Activated CD4-positive, CD25-positive, alpha-beta regulatory T cell (primary cell): ENCODE data around the gene ALK.

Experiments used
- DNase-seq, 4 experiments: peaks; one replicate each; lab custom pipeline; 2025; lab: John Stamatoyannopoulos, UW

The ALK gene

DNA sequence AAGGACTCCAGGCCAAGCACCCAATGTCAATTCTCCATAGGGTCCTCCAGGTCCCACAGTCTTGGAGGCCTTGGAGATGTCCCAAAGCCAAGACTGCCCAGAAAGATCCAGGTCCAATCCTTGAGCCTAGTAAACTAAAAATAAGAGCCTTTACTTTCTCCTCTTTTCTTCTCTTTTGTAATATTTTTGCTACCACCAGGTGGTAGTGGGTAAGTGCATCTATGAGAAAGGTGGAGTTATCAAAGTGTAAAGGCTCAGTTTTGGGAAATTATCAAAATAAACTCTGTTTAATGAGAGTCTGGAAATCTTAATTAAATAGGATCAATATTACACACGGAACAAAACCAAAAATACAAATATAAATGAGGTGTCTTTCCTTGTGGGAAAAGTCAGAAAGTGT is 276.4 kb downstream of the ALK start:
- no peak for DNase-seq

GRCh38 chr2:29643196-29643595 is 278.2 kb downstream of the ALK start:
- no peak for DNase-seq

- no peak for DNase-seq
These were observed 281.0 kb downstream of the ALK start for GRCh38 chr2:29640360-29640759.

- no peak for DNase-seq
These were observed 282.7 kb downstream of the ALK start for GRCh38 chr2:29638641-29639040.

DNA sequence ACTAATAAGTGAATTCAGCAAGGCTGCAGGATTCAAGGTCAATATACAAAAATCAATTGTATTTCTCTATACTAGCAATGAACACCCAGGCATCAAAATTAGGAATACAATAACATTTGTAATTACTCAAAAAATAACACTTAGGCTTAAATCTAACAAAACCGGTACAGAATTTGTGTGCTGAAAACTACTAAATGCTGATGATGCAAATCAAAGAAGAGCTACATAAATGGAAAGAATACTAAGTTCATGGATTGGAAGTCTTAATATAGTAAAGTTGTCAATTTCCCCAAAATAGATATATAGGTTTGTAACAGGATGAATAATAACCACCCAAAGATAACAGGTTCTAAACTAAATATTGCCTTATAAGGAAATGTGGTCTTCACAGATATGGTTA is 286.5 kb downstream of the ALK start:
- no peak for DNase-seq

DNA sequence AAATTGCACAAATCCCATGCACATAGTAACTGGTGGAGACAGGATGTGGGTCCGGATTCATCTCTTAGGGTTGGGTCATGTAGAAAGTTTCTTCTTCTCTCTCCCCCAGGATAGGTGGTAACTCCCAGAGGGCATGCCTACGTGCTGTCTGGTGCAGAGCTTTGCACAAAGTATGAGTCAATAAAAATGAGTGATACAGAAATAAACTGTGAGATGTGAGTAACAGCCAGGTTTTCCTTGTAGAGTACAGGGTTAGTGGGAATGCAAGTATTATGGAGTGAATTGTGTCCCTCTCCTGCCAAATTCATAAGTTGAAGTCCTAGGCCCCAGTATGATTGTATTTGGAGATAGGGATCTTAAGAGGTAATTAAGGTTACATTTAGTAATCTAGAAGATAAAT is 289.4 kb downstream of the ALK start:
- DNase-seq = no peak

DNA sequence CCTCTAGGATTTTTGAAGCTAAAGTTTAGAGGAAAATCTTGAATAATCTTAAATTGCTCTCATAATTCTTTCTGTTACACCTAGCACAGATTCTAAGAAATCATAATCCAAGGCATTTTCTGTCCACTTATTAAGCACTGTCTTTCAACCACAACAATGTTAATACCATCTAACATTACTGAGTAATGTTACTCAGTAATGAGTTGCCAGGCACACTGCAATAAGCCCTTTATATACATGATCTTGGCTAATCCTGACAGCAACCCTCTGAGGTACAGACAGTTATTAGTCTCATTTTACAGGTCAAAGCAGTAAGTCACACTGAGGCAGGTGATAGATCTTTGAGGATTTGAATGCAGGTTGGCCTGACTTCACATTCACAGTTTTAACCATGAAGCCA is 291.9 kb downstream of the ALK start:
- no peak for DNase-seq

DNA sequence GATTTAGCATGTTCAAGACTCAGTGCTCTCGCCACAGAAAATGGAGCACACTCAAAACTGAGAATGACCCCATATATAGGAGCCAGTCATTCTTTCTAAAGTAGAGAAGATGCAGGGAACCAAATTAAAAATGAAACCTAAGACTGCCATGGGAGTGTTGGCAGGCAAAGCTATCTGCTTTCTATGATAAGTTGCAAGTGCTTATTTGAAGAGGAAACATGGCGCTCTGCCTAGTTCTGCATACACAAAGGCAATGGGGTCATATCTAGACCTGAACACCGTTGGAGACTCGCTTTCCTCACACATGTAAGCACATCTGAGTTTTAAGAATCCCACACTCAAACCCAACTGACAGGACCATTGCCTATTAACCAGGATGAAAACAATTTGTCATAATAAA is 292.5 kb downstream of the ALK start:
- no peak for DNase-seq

GRCh38 chr2:29628108-29628745 is 293.2 kb downstream of the ALK start:
- no peak for DNase-seq

DNA sequence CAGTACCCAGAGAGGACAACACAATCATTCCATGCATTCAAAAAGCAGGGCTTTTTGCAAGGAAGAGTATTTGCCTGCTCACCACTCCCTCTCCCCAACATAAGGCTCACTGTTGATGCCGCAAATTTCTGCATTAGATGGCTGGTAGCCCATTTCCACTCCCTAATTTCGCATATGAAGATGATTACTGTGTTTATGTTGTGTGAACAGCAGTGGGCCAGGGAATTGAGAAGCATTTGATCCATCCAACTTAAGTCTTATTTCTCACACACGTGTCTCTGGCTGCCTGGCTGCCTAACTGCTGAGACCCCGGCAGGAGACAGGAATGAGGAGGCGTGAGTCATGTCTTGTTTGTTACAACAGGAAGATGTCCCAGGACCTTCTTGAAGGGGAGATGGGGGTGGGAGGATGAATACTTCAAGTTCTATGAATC is 294.1 kb downstream of the ALK start:
- no peak for DNase-seq

GRCh38 chr2:29620890-29621289 is 300.5 kb downstream of the ALK start:
- DNase-seq = no peak

GRCh38 chr2:29619689-29620088 is 301.7 kb downstream of the ALK start:
- DNase-seq = no peak

DNA sequence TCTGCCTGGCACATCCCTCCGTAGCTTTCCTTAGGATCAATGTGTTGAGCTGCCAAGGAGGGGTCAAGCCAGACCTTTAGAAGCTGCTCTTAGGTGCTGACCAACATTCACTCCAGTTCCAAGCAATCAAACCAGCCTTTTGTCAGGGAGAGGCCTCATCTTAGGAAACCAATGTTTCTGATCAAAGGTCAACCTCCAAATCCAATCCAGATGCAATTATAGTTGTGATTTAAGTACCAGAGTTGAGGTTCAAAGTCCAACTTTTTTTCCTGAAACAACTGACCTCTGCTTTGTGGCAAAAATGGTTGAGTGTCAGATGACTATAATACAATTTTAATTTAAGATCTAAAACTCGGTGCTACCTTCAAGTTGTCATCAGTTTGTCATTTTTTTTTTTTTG is 303.4 kb downstream of the ALK start:
- no peak for DNase-seq

- DNase-seq = no peak
These were observed 304.0 kb downstream of the ALK start for GRCh38 chr2:29617351-29617750.

DNA sequence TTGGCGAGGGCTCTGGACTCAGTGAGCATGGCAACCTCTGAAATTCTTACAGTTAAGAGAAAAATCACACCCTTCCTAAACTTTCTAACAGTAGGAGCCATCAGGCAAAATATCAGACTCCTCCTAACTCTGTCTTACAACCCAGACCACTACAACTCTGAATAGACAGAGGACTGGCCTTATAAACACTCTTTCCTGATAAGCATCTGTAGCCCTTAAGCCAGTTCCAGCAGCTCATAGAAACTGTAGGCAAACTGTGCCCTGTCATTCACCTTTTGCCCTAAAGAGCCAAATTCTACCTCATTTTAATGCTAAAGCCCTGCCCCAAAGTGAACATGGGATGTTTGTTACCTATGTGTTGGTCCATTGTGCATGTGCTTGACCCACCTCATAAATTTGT is 304.8 kb downstream of the ALK start:
- DNase-seq = no peak

GRCh38 chr2:29615841-29616240 is 305.5 kb downstream of the ALK start:
- DNase-seq = no peak

DNA sequence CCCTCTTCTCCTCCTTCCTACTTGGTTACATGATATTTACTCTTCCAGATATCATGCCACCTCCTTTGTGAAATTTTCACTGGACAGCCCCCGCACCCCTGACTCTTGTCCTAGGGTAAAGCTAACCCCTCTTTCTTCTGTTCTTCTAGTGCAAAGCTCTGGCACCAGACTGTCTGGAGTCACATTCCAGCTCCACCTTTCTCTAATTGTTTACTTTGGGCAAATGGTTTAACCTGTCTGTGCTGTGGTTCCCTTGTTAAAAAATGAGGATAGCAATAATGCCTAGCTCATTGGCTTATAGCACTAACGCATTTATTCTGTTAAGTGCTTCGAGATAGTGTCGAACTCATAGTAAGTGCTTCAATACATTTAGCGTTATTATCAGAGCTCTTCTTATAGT is 306.2 kb downstream of the ALK start:
- no peak for DNase-seq

- no peak for DNase-seq
These were observed 307.0 kb downstream of the ALK start for GRCh38 chr2:29614295-29614830.

- DNase-seq = no peak
These were observed 307.6 kb downstream of the ALK start for GRCh38 chr2:29613792-29614266.

GRCh38 chr2:29613067-29613466 is 308.3 kb downstream of the ALK start:
- DNase-seq = no peak

GRCh38 chr2:29612568-29612967 is 308.8 kb downstream of the ALK start:
- DNase-seq = no peak

GRCh38 chr2:29611850-29612249 is 309.5 kb downstream of the ALK start:
- DNase-seq = no peak

- DNase-seq = no peak
These were observed 310.1 kb downstream of the ALK start for GRCh38 chr2:29611261-29611660.

DNA sequence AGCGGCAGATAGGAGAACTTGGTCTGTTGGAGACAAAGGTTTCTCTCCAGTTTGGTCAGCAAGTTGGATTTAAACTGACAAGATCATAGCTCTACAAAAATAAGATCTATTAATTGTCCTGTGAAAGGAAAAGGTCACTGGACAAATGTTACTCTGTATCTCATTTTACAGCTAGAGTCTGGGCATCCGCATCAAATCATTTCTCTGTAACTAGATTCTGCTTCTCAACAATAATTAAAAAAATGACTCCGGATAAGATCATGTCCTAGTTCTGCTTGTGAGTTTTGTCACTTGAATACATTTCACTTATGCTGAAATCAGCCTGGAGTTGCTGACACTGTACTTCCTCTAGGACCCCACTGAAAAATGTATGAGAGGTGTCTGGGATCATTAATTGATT is 310.8 kb downstream of the ALK start:
- no peak for DNase-seq
